Neuron (in vitro differentiated cells): ENCODE measurements around the gene ZNF273.
A peak's percentile ranks its signal among the peaks of the same experiment; 100 is the strongest.
"Not testable (repeated sequence)": the region's sequence is repeated elsewhere in the genome, so short reads cannot be mapped to it uniquely, and the experiment has no call there.

Experiments
- H2AFZ ChIP-seq: one replicate; pipeline ENCODE4 v1.6.1; 2013; ENCODE audit warnings: low read depth, mild to moderate bottlenecking, inconsistent platforms, low read length, moderate library complexity
- H3K27me3 ChIP-seq: one replicate; pipeline ENCODE4 v1.6.1; 2013; ENCODE audit warnings: low read length; ENCODE audit not compliant: insufficient read depth
- H3K36me3 ChIP-seq: one replicate; pipeline ENCODE4 v1.6.1; 2013; ENCODE audit warnings: low read length; ENCODE audit not compliant: insufficient read depth
- H3K4me1 ChIP-seq: one replicate; pipeline ENCODE4 v1.6.1; 2013; ENCODE audit warnings: low read length; ENCODE audit not compliant: insufficient read depth
- H3K4me3 ChIP-seq: 2 replicates; pipeline ENCODE4 v1.5.1; 2013; ENCODE audit warnings: mild to moderate bottlenecking, low read length, moderate library complexity
- H3K9me3 ChIP-seq: one replicate; pipeline ENCODE4 v1.6.1; 2013; ENCODE audit warnings: low read length

The ZNF273 gene

DNA sequence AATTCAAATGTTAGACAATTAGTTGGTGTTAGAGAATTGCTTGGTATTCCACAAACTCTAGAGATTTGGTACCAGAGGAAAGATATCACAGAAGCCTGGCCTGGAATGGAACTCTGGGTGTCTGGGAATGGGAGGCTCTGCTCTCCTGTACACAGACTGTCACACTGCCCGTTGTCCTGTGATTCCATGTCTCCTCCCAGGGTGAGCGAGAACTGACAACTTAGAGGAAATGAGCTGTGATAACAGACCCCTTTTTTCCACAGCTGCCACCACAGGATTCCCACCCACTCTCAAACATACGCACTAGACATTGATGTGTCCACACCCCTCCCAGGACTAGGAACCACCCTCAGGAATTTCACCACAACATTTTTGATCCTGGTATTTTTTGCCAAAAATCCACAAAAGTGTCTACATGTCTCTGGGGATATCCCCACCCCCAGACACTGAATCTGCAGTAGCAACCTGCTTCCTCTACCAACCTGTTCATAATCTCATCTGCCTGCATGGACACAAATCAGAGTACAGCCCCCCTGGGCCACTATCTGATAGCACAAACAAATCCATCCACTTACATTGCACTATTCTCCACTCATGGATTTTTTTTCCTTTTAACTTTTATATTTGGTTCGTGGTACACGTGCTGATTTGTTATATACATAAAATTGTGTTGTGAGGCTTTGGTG, 4.7 kb downstream of the ZNF273 start:
- no peaks in the 10 kb centered on the region for H3K27me3 ChIP-seq
- no peak overlapping the region for H3K4me3 ChIP-seq
- H3K9me3 ChIP-seq, result peaks cover 21% of the 10 kb centered on the region
- peaks cover 3% of the 10 kb centered on the region for H3K4me1 ChIP-seq
- no peak overlapping the region for H2AFZ ChIP-seq
- peaks cover 14% of the 10 kb centered on the region for H3K36me3 ChIP-seq

DNA sequence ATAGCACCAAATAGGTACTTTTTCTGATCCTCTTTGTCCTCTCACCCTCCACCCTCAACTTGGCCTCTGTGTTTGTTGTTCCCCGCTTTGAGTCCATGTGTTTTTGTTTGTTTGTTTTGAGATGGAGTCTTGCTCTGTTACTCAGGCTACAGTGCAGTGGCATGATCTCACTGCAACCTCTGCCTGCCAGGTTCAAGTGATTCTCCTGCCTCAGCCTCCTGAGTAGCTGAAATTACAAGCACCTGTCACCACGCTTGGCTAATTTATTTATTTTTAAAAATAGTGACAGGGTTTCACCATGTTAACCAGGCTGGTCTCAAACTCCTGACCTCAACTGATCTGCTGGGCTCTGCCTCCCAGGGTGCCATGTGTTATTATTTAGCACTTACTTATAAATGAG, 5.3 kb downstream of the ZNF273 start:
- Histone ChIP-seq H3K9me3 (peaks cover 24% of the 10 kb centered on the region), H3K4me3 (no peak overlapping the region), H3K27me3 (no peaks in the 10 kb centered on the region), H3K36me3 (peaks cover 14% of the 10 kb centered on the region), H3K4me1 (peaks cover 3% of the 10 kb centered on the region), H2AFZ (no peak overlapping the region)

DNA sequence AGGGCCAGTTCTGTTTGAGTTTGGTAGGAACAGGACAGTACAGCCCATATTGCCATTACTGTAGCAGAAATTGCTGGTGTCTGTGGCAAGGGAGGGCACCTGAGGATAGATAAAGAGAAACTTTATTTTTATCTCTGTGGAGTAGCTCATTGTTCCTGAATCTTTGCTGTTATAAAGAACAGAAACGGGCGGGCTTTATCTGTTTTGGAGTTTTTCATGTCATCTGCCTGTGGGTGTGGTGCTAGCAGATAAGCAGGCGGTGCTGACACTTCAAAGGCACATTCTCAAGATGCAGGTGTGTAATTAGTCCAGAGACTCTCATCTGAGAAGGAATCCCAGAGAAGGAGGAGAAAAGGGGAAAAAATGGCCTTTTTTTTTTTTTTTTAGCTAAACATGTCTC, 11.5 kb downstream of the ZNF273 start:
- Histone ChIP-seq H3K4me3 (no peak overlapping the region), H3K9me3 (peaks cover 26% of the 10 kb centered on the region), H3K36me3 (peaks cover 15% of the 10 kb centered on the region), H2AFZ (no peak overlapping the region), H3K4me1 (no peaks in the 10 kb centered on the region), H3K27me3 (no peaks in the 10 kb centered on the region)

DNA sequence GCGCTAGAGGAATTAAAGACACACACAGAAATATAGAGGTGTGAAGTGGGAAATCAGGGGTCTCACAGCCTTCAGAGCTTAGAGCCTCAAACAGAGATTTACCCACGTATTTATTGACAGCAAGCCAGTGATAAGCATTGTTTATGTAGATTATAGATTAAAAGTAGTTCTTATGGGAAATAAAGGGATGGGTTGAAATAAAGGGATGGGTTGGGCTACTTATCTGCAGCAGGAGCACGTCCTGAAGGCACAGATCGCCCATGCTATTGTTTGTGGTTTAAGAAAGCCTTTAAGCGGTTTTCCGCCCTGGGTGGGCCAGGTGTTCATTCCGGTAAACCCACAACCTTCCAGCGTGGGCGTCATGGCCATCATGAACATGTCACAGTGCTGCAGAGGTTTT, 12.2 kb downstream of the ZNF273 start:
- H3K4me3 ChIP-seq, H2AFZ ChIP-seq, H3K4me1 ChIP-seq, H3K27me3 ChIP-seq: not testable (repeated sequence)
- Histone ChIP-seq H3K36me3 (peaks cover 21% of the 10 kb centered on the region), H3K9me3 (peaks cover 32% of the 10 kb centered on the region)

DNA sequence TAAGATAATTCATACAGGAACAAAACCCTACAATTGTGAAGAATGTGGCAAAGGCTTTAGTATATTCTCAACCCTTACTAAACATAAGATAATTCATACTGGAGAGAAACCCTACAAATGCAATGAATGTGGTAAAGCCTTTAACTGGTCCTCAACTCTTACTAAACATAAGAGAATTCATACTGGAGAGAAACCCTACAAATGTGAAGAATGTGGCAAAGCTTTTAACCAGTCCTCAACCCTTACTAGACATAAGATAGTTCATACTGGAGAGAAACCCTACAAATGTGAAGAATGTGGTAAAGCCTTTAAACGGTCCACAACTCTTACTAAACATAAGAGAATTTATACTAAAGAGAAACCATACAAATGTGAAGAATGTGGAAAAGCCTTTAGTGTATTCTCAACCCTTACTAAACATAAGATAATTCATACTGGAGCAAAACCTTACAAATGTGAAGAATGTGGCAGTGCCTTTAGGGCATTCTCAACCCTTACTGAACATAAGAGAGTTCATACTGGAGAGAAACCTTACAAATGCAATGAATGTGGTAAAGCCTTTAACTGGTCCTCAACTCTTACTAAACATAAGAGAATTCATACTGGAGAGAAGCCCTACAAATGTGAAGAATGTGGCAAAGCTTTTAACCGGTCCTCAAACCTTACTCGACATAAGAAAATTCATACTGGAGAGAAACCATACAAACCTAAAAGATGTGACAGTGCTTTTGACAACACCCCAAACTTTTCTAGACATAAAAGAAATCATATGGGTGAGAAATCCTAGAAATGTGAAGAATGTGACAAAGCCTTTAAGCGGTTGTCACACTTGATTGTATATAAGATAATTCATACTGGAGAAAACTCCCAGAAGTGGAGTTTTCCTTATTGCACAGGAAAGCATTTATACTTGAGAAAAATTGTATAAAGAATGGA, 25.4 kb downstream of the ZNF273 start:
- Histone ChIP-seq H3K9me3 (peaks cover 32% of the 10 kb centered on the region), H3K36me3 (peaks cover 44% of the 10 kb centered on the region)
- H3K27me3 ChIP-seq, H2AFZ ChIP-seq, H3K4me1 ChIP-seq, H3K4me3 ChIP-seq: not testable (repeated sequence)

DNA sequence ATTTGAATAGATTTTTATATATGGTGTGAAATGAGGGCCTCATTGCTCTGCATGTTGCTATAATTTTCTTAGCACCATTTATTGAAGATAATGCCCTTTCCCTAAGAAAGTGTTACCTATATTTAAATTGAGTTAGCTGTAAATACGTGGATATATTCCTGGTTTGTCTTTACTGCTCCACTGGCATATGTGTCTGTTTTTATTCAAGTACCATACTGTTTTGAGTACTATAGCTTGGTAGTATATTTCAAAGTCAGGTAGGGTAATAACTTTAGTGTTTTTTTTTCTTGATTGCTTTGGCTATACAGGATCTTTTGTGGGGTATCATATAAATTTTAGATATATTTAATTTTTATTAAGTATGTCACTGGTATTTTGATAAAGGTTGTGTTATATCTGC, 31.4 kb downstream of the ZNF273 start:
- no peak overlapping the region for H2AFZ ChIP-seq
- H3K4me1 ChIP-seq, result no peaks in the 10 kb centered on the region
- no peaks in the 10 kb centered on the region for H3K27me3 ChIP-seq
- H3K36me3 ChIP-seq, result peaks cover 4% of the 10 kb centered on the region
- no peak overlapping the region for H3K4me3 ChIP-seq
- peaks cover 4% of the 10 kb centered on the region for H3K9me3 ChIP-seq

DNA sequence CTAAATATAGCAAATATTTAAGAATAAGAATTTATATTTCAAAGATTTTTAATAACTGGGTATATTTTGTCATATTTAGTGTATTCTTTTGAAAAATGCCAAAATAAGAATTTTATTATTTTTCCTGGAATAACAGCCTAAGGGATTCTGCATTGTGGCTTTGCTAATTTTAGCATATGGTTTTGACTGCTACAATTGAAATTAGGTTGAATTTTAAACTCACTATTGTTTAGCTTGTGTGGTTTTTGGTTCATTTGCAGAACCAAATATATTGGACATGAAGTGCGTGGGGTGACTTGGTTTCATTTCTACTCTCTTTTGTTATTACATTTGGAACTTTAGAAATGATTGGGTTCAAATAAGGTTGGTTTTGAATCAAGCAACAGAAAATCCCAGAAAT, 35.5 kb downstream of the ZNF273 start:
- Histone ChIP-seq H3K9me3 (no peaks in the 10 kb centered on the region), H3K4me1 (no peaks in the 10 kb centered on the region), H3K36me3 (no peaks in the 10 kb centered on the region), H3K4me3 (no peak overlapping the region), H3K27me3 (no peaks in the 10 kb centered on the region), H2AFZ (no peak overlapping the region)

DNA sequence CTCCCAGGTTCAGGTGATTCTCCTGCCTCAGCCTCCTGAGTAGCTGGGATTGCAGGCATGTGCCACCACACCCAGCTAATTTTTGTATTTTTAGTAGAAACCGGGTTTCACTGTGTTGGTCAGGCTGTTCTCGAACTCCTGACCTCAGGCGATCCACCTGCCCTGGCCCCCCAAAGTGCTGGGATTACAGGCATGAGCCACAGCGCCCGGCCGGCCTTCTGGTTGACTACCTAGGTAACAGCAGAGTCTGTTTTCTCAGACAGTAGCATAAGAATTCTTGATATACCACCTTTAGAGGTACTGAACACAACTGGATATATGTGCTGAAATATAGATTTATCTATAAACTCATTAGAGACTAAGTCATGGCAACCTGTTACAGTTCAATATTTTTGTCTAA, 36.9 kb downstream of the ZNF273 start:
- H3K9me3 ChIP-seq, H3K27me3 ChIP-seq, H3K36me3 ChIP-seq, H2AFZ ChIP-seq, H3K4me3 ChIP-seq, H3K4me1 ChIP-seq: not testable (repeated sequence)

DNA sequence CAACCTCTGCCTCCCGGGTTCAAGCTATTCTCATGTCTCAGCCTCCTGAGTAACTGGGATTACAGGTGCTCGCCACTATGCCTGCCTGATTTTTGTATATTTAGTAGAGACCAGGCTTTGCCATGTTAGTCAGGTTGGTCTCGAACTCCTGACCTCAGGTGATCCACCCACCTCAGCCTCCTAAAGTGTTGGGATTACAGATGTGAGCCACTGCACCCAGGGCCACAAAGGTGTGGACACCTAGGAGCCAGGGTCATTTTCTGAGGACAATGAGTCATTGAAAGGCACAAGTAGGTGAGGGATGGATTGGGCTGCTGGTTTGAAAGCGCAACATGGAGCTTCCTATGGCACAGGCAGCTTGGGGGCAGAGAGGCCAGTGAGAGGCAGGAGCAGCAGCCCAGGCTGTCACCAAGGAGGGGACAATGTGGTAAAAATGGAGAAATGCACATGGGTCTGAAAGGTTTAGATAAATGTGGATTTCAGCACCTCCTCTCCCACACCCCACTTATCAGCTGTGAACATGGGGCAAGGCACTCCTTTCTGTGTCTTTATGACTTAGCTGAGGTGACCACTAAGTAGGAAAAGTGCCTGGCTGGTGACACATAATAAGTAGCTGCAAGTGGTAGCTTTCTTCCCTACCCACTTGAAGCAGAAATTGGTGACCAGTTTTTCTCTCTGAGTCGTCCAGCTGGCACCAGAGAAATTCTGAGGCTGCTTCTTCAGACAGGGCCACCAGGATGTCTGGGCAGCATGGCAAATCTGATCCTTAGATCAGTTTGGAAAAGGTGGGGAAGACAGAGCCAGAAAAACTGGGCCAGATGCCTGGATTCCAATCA, 41.8 kb downstream of the ZNF273 start:
- H3K4me1 ChIP-seq, H2AFZ ChIP-seq, H3K4me3 ChIP-seq, H3K36me3 ChIP-seq, H3K9me3 ChIP-seq: not testable (repeated sequence)
- H3K27me3 ChIP-seq, result peaks cover 11% of the 10 kb centered on the region

DNA sequence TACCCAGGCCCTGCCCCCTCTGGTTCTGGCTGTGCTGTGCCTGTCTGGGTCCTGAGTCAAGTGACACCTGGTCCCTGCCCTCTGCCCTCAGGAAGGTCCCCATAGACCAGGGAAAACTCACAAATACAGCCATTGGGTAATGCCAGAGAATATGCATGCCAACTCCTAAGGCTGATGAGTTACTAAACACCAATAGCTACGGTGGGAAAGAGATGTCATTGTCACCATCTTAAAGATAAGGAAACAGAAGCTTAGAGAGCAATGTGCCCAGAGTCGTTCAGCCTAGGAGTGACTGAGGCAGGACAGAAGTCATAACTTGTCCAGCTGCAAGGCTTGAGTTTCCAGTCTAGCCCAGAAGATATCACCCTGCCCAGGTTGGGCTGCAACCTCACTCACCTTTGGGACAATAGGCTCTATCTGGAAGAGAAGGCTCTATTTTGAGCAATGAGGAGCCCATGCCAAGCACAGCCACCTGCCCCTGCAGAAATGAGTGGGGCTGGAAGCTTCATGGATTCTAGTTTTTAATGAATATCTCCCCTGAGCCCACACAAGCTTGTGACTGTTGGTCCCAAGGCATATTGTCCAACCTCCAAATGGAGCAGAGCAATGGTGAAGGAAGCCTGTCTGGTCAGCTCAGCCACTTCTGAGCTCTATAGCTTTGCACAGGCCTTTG, 42.6 kb downstream of the ZNF273 start:
- Histone ChIP-seq H3K4me1 (peaks cover 5% of the 10 kb centered on the region), H2AFZ (no peak overlapping the region), H3K27me3 (peaks cover 11% of the 10 kb centered on the region), H3K9me3 (no peaks in the 10 kb centered on the region), H3K4me3 (no peak overlapping the region), H3K36me3 (no peaks in the 10 kb centered on the region)

DNA sequence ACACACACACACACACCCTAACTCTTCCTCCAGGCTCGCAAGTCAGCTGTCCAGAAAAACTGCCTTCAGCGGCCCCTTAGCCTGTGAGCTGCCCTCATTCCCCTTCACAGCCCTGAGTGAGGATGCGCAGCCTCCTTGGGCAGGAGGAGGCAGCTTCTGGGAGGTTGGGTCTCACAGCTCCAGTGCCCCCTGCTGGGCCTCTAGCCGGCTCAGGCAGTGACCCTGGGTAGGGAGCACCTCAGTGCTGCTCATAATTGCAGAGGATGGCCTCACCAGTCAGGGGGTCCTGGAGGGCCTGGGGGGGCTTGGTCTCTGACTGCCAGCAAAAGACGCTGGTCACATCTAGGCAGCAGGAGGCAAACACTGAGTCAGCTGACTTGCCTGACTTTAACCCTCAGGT, 43.7 kb downstream of the ZNF273 start:
- no peaks in the 10 kb centered on the region for H3K36me3 ChIP-seq
- H3K4me3 ChIP-seq, result peak overlapping the region; percentile 49
- peak overlapping the region; percentile 82 for H2AFZ ChIP-seq
- peaks cover 5% of the 10 kb centered on the region for H3K4me1 ChIP-seq
- H3K9me3 ChIP-seq, result no peaks in the 10 kb centered on the region
- peaks cover 11% of the 10 kb centered on the region for H3K27me3 ChIP-seq

DNA sequence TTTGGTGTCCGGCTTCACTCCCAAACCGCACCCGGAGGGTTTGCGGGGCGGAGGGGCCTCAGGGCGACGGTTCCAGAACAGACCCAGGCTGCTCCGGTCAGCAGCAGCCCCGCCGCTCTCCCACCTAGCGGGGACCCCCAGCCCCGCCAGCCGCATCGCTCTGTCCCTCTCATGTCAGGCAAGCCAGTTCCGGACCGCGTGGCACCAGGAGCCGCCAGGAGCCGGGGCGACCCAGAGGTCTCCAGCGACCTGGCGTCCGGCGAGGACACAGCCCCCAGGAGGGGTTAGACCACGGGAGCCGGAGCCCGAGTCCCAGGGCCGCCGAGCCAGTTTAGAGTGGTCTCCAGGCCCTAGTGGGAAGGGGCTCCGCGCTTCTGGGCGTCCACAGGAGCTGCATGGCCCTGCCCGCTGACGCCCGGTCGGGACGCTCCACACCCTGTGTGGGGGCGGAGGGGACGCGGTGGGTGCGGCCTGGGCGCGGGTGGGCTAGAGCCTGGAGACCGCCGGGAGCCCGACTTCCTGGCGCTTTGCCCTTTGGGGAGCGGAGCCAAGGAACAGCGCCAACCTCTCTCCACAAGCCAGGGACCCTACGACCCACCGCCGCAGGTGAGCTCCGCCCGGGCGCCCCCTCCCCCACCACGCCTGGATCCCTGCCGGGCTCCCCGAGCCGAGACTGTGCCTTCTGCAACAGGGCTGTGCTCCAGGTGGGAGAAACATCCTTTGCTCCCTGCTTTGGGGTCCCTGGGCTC, 44.4 kb downstream of the ZNF273 start:
- H3K4me3 ChIP-seq, result peak overlapping the region; percentile 49

More for the DNA sequence above, 44.4 kb downstream of the ZNF273 start:
- peaks cover 5% of the 10 kb centered on the region for H3K4me1 ChIP-seq
- peak overlapping the region; percentile 82 for H2AFZ ChIP-seq
- no peaks in the 10 kb centered on the region for H3K36me3 ChIP-seq
- H3K9me3 ChIP-seq, result no peaks in the 10 kb centered on the region
- H3K27me3 ChIP-seq, result peaks cover 11% of the 10 kb centered on the region
